GM12875 (cell line): ENCODE results near the gene STK32C.
"Not testable (repeated sequence)": the region's sequence is repeated elsewhere in the genome, so short reads cannot be mapped to it uniquely, and the experiment has no call there.

Source experiments
- H3K4me3 ChIP-seq: one replicate; pipeline ENCODE4 v1.5.1; 2011; ENCODE audit warnings: low read depth, low read length, control low read depth
- CTCF ChIP-seq: IDR thresholded peaks from 2 replicates; pipeline ENCODE4 v1.5.1; 2011; ENCODE audit warnings: low read depth, mild to moderate bottlenecking, control low read depth, inconsistent platforms, low read length, moderate library complexity, borderline replicate concordance; ENCODE audit not compliant: insufficient read depth

The STK32C gene

GRCh38 chr10:132319853-132320653 is 12.3 kb upstream of the STK32C start:
- TF ChIP-seq CTCF: no peak
- no peak overlapping the region for H3K4me3 ChIP-seq

GRCh38 chr10:132317477-132317876 is 9.7 kb upstream of the STK32C start:
- H3K4me3 ChIP-seq: not testable (repeated sequence)

- H3K4me3 ChIP-seq: no peak overlapping the region
- TF ChIP-seq CTCF: no peak
Measured at GRCh38 chr10:132316133-132316532, 8.4 kb upstream of the STK32C start.

- not testable (repeated sequence) for H3K4me3 ChIP-seq
Measured at GRCh38 chr10:132314881-132315280, 7.1 kb upstream of the STK32C start.

- no peak for TF ChIP-seq CTCF
- H3K4me3 ChIP-seq: no peak overlapping the region
Measured at GRCh38 chr10:132314336-132314735, 6.6 kb upstream of the STK32C start.

GRCh38 chr10:132313865-132314264 is 6.1 kb upstream of the STK32C start:
- H3K4me3 ChIP-seq: no peak overlapping the region
- no peak for TF ChIP-seq CTCF

GRCh38 chr10:132313305-132313704 is 5.6 kb upstream of the STK32C start:
- no peak overlapping the region for H3K4me3 ChIP-seq
- TF ChIP-seq CTCF: no peak

GRCh38 chr10:132311338-132311939 is 3.7 kb upstream of the STK32C start:
- no peak overlapping the region for H3K4me3 ChIP-seq
- no peak for TF ChIP-seq CTCF
